ENCODE data around the gene FREY1. TPM values are rescaled to one million over a fixed set of nuclear protein-coding genes. Genes with fewer than 3 reads are reported as not detected.

Gene FREY1
- total RNA-seq, 1 experiment from 2014 or later = 1.4 TPM

DNA sequence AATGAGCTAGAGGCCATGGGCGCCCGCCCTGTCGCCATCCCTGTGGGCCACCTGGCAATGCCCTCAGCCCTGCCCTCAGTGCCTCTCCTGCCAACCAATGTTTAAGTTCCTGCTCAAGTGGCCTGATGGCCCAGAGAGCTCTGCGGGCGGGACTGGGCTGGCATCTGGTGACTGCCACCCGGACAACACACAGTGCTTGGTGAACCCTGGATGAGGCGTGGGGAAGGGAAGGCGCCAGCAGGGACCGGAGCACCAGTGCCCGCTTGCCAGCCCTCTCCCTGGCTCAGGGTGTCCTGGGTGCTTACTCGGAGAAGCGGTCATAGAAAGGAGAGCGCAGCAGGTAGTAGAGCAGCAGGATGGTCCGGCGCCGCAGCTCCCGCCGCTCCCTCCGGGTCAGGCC, 6.4 kb upstream of the FREY1 start:
- TF ChIP-seq, protein P1, sequence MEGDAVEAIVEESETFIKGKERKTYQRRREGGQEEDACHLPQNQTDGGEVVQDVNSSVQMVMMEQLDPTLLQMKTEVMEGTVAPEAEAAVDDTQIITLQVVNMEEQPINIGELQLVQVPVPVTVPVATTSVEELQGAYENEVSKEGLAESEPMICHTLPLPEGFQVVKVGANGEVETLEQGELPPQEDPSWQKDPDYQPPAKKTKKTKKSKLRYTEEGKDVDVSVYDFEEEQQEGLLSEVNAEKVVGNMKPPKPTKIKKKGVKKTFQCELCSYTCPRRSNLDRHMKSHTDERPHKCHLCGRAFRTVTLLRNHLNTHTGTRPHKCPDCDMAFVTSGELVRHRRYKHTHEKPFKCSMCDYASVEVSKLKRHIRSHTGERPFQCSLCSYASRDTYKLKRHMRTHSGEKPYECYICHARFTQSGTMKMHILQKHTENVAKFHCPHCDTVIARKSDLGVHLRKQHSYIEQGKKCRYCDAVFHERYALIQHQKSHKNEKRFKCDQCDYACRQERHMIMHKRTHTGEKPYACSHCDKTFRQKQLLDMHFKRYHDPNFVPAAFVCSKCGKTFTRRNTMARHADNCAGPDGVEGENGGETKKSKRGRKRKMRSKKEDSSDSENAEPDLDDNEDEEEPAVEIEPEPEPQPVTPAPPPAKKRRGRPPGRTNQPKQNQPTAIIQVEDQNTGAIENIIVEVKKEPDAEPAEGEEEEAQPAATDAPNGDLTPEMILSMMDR (IDR thresholded peaks at IDR 0.05) = no peak
- no peak for TF ChIP-seq TCF7L2 (IDR thresholded peaks at IDR 0.05; ENCODE audit: low read depth, low read length)
- no peak for TF ChIP-seq SIN3A (IDR thresholded peaks at IDR 0.05; ENCODE audit: borderline replicate concordance, insufficient read depth, low read depth, low read length)
- TF ChIP-seq POLR2AphosphoS5 (IDR thresholded peaks at IDR 0.05; ENCODE audit: low read depth, low read length) = no peak
- TF ChIP-seq, protein P2, sequence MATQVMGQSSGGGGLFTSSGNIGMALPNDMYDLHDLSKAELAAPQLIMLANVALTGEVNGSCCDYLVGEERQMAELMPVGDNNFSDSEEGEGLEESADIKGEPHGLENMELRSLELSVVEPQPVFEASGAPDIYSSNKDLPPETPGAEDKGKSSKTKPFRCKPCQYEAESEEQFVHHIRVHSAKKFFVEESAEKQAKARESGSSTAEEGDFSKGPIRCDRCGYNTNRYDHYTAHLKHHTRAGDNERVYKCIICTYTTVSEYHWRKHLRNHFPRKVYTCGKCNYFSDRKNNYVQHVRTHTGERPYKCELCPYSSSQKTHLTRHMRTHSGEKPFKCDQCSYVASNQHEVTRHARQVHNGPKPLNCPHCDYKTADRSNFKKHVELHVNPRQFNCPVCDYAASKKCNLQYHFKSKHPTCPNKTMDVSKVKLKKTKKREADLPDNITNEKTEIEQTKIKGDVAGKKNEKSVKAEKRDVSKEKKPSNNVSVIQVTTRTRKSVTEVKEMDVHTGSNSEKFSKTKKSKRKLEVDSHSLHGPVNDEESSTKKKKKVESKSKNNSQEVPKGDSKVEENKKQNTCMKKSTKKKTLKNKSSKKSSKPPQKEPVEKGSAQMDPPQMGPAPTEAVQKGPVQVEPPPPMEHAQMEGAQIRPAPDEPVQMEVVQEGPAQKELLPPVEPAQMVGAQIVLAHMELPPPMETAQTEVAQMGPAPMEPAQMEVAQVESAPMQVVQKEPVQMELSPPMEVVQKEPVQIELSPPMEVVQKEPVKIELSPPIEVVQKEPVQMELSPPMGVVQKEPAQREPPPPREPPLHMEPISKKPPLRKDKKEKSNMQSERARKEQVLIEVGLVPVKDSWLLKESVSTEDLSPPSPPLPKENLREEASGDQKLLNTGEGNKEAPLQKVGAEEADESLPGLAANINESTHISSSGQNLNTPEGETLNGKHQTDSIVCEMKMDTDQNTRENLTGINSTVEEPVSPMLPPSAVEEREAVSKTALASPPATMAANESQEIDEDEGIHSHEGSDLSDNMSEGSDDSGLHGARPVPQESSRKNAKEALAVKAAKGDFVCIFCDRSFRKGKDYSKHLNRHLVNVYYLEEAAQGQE (IDR thresholded peaks at IDR 0.05; ENCODE audit: insufficient read depth in 1 of 2, low read depth in 2 of 2, low read length in 1 of 2) = no peak
- DNase-seq (ENCODE audit: low read depth, low spot score) (no peak), ATAC-seq (no peak)
- Histone ChIP-seq H3K27ac (ENCODE audit: low read length) (no peak overlapping the region), H3K4me1 (ENCODE audit: control insufficient read depth, insufficient read depth, low read length) (peaks cover 6% of the 10 kb centered on the region; the same call in 1 of the 2 replicates), H3K9me3 (ENCODE audit: control insufficient read depth, insufficient read depth, low read depth, low read length) (no peaks in the 10 kb centered on the region), H3K4me3 (ENCODE audit: low read depth in 2 of 2, low read length in 2 of 2) (no peak overlapping the region), H3K36me3 (ENCODE audit: control insufficient read depth, insufficient read depth, low read length) (peaks cover 9% of the 10 kb centered on the region), H3K27me3 (ENCODE audit: control insufficient read depth, insufficient read depth, low read length) (no peaks in the 10 kb centered on the region)
- POLR2A ChIA-PET = no interaction called here
- in situ Hi-C loops (cut with HindIII; ENCODE audit: low pct_unique_long_range_greater_than_20kb, low sequenced_read_pairs) = no loop called here
- BruUV-seq (replicated peaks) = no TSS peak
- CTCF ChIA-PET = no interaction called here
- intact Hi-C loops (cut with micrococcal nuclease; ENCODE audit: unreplicated experiment) = no loop called here

DNA sequence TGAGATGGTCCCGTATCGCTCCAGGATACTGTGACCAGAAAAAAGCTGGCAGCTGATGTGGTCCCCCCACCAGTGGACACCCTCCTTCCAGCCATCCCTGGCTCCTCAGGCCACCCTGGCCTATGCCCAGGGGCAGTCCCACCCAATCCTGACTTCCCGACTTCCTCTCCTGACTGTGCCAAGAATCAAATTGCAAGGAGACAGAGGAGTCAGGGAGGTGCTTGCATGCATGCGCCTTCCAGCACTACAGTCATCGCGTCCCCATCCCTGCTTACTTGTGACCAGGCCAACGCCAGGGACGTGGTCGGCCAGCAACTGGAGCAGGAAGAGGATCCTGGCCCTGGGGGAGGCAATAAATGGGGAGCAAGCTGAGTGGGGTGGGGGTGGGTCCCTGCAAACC, 3.6 kb upstream of the FREY1 start:
- CTCF ChIA-PET = no interaction called here
- Histone ChIP-seq H3K4me3 (ENCODE audit: low read depth in 2 of 2, low read length in 2 of 2) (no peak overlapping the region), H3K4me1 (ENCODE audit: control insufficient read depth, insufficient read depth, low read length) (no peaks in the 10 kb centered on the region), H3K27ac (ENCODE audit: low read length) (no peak overlapping the region), H3K9me3 (ENCODE audit: control insufficient read depth, insufficient read depth, low read depth, low read length) (no peaks in the 10 kb centered on the region), H3K36me3 (ENCODE audit: control insufficient read depth, insufficient read depth, low read length) (no peaks in the 10 kb centered on the region; the same call in none of the 2 replicates), H3K27me3 (ENCODE audit: control insufficient read depth, insufficient read depth, low read length) (no peaks in the 10 kb centered on the region)
- DNase-seq (ENCODE audit: low read depth, low spot score) = no peak
- intact Hi-C loops (cut with micrococcal nuclease; ENCODE audit: unreplicated experiment) (no loop called here), in situ Hi-C loops (cut with HindIII; ENCODE audit: low pct_unique_long_range_greater_than_20kb, low sequenced_read_pairs) (no loop called here)
- POLR2A ChIA-PET = no interaction called here
- no TSS peak for BruUV-seq (replicated peaks)
- no peak for ATAC-seq
- TF ChIP-seq TCF7L2 (IDR thresholded peaks at IDR 0.05; ENCODE audit: low read depth, low read length) = no peak
- TF ChIP-seq, protein P2 (IDR thresholded peaks at IDR 0.05; ENCODE audit: insufficient read depth in 1 of 2, low read depth in 2 of 2, low read length in 1 of 2) = no peak
- TF ChIP-seq POLR2AphosphoS5 (IDR thresholded peaks at IDR 0.05; ENCODE audit: low read depth, low read length) = no peak
- no peak for TF ChIP-seq SIN3A (IDR thresholded peaks at IDR 0.05; ENCODE audit: borderline replicate concordance, insufficient read depth, low read depth, low read length)
- TF ChIP-seq, protein P1 (IDR thresholded peaks at IDR 0.05) = no peak
